Islet of Langerhans (tissue), 1 donor: ENCODE data around the gene TTC28.
A peak's percentile ranks its signal among the peaks of the same experiment; 100 is the strongest.
"Not testable (repeated sequence)": the region's sequence is repeated elsewhere in the genome, so short reads cannot be mapped to it uniquely, and the experiment has no call there.

Experiments used
- FAIRE-seq: peaks from one replicate; lab custom pipeline; 2011; peaks lifted over from hg19 to GRCh38; lab: Jason Lieb, UNC

Gene TTC28

GRCh38 chr22:28601915-28602314 is 77.7 kb downstream of the TTC28 start:
- no peak for FAIRE-seq

- FAIRE-seq = peak; percentile 99
These were observed 79.0 kb downstream of the TTC28 start for GRCh38 chr22:28600546-28601143.

- no peak for FAIRE-seq
These were observed 79.9 kb downstream of the TTC28 start for GRCh38 chr22:28599693-28600092.

- FAIRE-seq = no peak
These were observed 82.0 kb downstream of the TTC28 start for GRCh38 chr22:28597665-28598064.

- FAIRE-seq = peak; percentile 99
These were observed 84.7 kb downstream of the TTC28 start for GRCh38 chr22:28594797-28595462.

- no peak for FAIRE-seq
These were observed 85.4 kb downstream of the TTC28 start for GRCh38 chr22:28594076-28594796.

- no peak for FAIRE-seq
These were observed 86.3 kb downstream of the TTC28 start for GRCh38 chr22:28593299-28593698.

- FAIRE-seq = no peak
These were observed 90.4 kb downstream of the TTC28 start for GRCh38 chr22:28589102-28589750.

- no peak for FAIRE-seq
These were observed 94.3 kb downstream of the TTC28 start for GRCh38 chr22:28585324-28585723.

- no peak for FAIRE-seq
These were observed 96.8 kb downstream of the TTC28 start for GRCh38 chr22:28582806-28583205.

- no peak for FAIRE-seq
These were observed 98.6 kb downstream of the TTC28 start for GRCh38 chr22:28581016-28581415.

- FAIRE-seq = no peak
These were observed 103.5 kb downstream of the TTC28 start for GRCh38 chr22:28576162-28576561.

- no peak for FAIRE-seq
These were observed 105.4 kb downstream of the TTC28 start for GRCh38 chr22:28574159-28574788.

GRCh38 chr22:28570696-28571373 is 108.8 kb downstream of the TTC28 start:
- no peak for FAIRE-seq

GRCh38 chr22:28568974-28569373 is 110.7 kb downstream of the TTC28 start:
- FAIRE-seq = not testable (repeated sequence)

GRCh38 chr22:28568099-28568498 is 111.5 kb downstream of the TTC28 start:
- FAIRE-seq = no peak

GRCh38 chr22:28566920-28567499 is 112.6 kb downstream of the TTC28 start:
- not testable (repeated sequence) for FAIRE-seq

GRCh38 chr22:28563636-28564035 is 116.0 kb downstream of the TTC28 start:
- no peak for FAIRE-seq

- no peak for FAIRE-seq
These were observed 117.3 kb downstream of the TTC28 start for GRCh38 chr22:28562324-28562723.

GRCh38 chr22:28560743-28561101 is 118.9 kb downstream of the TTC28 start:
- not testable (repeated sequence) for FAIRE-seq

- no peak for FAIRE-seq
These were observed 119.4 kb downstream of the TTC28 start for GRCh38 chr22:28560046-28560742.
